DND-41 (cell line): Measurements from ENCODE around the gene TNFAIP2.
"Not testable (repeated sequence)": the region's sequence is repeated elsewhere in the genome, so short reads cannot be mapped to it uniquely, and the experiment has no call there.

Experiments used
- ATAC-seq: fragments of 200-7000 bp; cut with Tn5 transposase; 3 replicates; pipeline ENCODE4 v1.9.1; 2021; ENCODE audit warnings: low read depth; ENCODE audit not compliant: insufficient read depth
- DNase-seq: peaks from one replicate; pipeline ENCODE4 v3.0.0-alpha.2; 2020
- H2AFZ ChIP-seq: 2 replicates; pipeline ENCODE4 v1.6.0; 2012; ENCODE audit warnings: low read depth, low read length
- H3K27ac ChIP-seq: 2 replicates; pipeline ENCODE4 v1.5.1; 2012; ENCODE audit warnings: low read length, inconsistent platforms
- H3K27me3 ChIP-seq: fragments of 200-600 bp; sonication (generic); 2 replicates; pipeline ENCODE4 v1.6.0; 2012; ENCODE audit warnings: low read length, mild to moderate bottlenecking, inconsistent platforms; ENCODE audit not compliant: insufficient read depth, poor library complexity
- H3K36me3 ChIP-seq: 2 replicates; pipeline ENCODE4 v1.5.1; 2012; ENCODE audit warnings: low read length, inconsistent platforms; ENCODE audit not compliant: insufficient read depth
- H3K4me1 ChIP-seq: 2 replicates; pipeline ENCODE4 v1.5.1; 2012; ENCODE audit warnings: mild to moderate bottlenecking, low read length; ENCODE audit not compliant: insufficient read depth
- H3K4me2 ChIP-seq: 2 replicates; pipeline ENCODE4 v1.6.0; 2012; ENCODE audit warnings: mild to moderate bottlenecking, moderate library complexity, low read length, inconsistent platforms; ENCODE audit not compliant: insufficient read depth
- H3K4me3 ChIP-seq, 2 experiments: fragments of 200-600 bp in 1 of 2; shearing (Covaris generic) in 1 of 2; 2 replicates each; pipeline ENCODE4 v1.5.1; 2012 to 2016; ENCODE audit warnings: inconsistent platforms in 2 of 2, low read length in 2 of 2, mild to moderate bottlenecking in 2 of 2, low read depth in 1 of 2, moderate library complexity in 1 of 2
- H3K79me2 ChIP-seq: 2 replicates; pipeline ENCODE4 v1.6.0; 2012; ENCODE audit warnings: low read length, inconsistent platforms; ENCODE audit not compliant: insufficient read depth
- H3K9ac ChIP-seq: 2 replicates; pipeline ENCODE4 v1.6.0; 2012; ENCODE audit warnings: low read depth, mild to moderate bottlenecking, inconsistent platforms, low read length, moderate library complexity
- H3K9me3 ChIP-seq: 2 replicates; pipeline ENCODE4 v1.5.1; 2012; ENCODE audit warnings: low read length, moderate library complexity, mild to moderate bottlenecking, inconsistent platforms; ENCODE audit not compliant: insufficient read depth, severe bottlenecking
- H4K20me1 ChIP-seq: 2 replicates; pipeline ENCODE4 v1.6.0; 2012; ENCODE audit warnings: low read length; ENCODE audit not compliant: insufficient read depth
- CTCF ChIP-seq: IDR thresholded peaks from 2 replicates; pipeline ENCODE4 v1.5.1; 2012; ENCODE audit warnings: borderline replicate concordance, low read length, moderate library complexity, mild to moderate bottlenecking; ENCODE audit not compliant: poor library complexity, severe bottlenecking; ENCODE audit errors: extremely low read depth
- EZH2 ChIP-seq: IDR thresholded peaks from 3 replicates; pipeline ENCODE4 v1.6.1; 2012; ENCODE audit warnings: borderline replicate concordance, low read depth, mild to moderate bottlenecking, moderate library complexity, low read length, inconsistent platforms; ENCODE audit not compliant: severe bottlenecking

The TNFAIP2 gene

GRCh38 chr14:103113774-103114173 is 9.5 kb upstream of the TNFAIP2 start:
- Histone ChIP-seq H3K9me3 (no peaks in the 10 kb centered on the region), H3K9ac (no peak overlapping the region), H3K27me3 (no peaks in the 10 kb centered on the region), H3K4me3 (no peak overlapping the region), H3K36me3 (no peaks in the 10 kb centered on the region), H3K79me2 (no peaks in the 10 kb centered on the region), H2AFZ (no peak overlapping the region), H3K27ac (no peak overlapping the region), H4K20me1 (no peaks in the 10 kb centered on the region), H3K4me2 (no peak overlapping the region), H3K4me1 (no peaks in the 10 kb centered on the region)
- TF ChIP-seq CTCF (no peak), EZH2 (no peak)
- DNase-seq, result no peak
- no peak for ATAC-seq

GRCh38 chr14:103115086-103115679 is 8.1 kb upstream of the TNFAIP2 start:
- H2AFZ ChIP-seq, ATAC-seq, H3K4me2 ChIP-seq, H3K4me1 ChIP-seq, H3K79me2 ChIP-seq, H3K27me3 ChIP-seq, H4K20me1 ChIP-seq, H3K9ac ChIP-seq, DNase-seq, H3K4me3 ChIP-seq, H3K36me3 ChIP-seq, H3K27ac ChIP-seq, H3K9me3 ChIP-seq: not testable (repeated sequence)

DNA sequence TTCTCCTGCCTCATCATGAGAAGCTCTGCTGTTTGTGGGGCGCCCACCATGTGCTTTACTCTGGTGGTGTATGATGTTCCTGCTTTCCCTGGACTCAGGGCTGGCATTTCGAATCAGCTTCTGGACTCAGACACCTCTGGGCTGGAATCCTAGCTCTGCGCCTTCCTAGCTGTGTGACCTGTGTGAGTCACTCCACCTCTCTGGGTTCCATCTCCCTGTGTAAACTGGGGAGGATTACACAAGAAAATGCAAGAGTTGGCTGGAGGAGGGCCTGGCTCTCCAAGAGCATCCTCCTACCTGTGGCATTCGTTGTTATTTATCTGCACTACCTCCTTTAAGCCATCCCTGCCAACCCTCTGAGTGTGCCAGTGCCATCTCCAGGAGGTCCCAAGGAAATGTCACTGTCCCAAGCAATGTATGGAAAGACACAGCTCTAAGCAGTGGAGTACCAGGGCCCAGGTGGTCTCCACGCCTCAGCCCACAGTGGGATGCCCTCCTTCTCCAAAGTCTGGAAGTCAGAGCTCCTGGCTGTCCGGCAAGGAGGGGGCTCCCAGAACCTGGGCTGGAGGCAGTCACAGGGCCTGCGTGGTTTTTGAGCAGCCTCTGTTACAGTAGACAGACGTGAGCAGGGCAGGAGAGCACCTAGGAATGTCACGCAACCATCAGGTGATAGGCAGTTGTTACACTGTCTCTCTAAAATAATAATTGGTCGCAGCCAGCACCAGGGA is 7.3 kb upstream of the TNFAIP2 start:
- ATAC-seq (no peak), DNase-seq (no peak)
- Histone ChIP-seq H4K20me1 (no peaks in the 10 kb centered on the region), H3K4me1 (no peaks in the 10 kb centered on the region), H3K36me3 (no peaks in the 10 kb centered on the region), H3K9ac (no peak overlapping the region), H3K9me3 (no peaks in the 10 kb centered on the region), H3K4me3 (no peak overlapping the region), H3K4me2 (no peak overlapping the region), H3K27me3 (no peaks in the 10 kb centered on the region), H3K27ac (no peak overlapping the region), H2AFZ (no peak overlapping the region), H3K79me2 (no peaks in the 10 kb centered on the region)
- no peak for TF ChIP-seq CTCF
- TF ChIP-seq EZH2, result no peak

DNA sequence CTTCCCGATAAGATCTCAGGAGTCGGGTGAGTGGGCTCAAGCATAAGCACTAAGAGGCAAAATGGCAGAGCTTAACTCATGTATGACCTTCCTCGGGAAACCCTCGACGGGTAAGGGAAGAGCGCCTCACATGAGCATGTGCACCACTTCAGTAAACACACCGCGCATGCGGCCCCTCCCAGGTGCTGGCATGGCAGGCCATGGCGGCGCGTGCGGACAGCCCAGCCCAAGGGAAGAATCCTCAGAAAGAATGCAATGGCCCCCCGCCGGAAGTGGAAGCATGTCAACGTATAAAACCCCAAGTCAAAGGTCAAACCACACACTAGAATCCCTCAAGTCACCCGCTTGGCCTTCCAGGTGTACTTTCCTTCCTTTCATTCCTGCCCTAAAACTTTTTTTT is 6.6 kb upstream of the TNFAIP2 start:
- ATAC-seq (no peak), DNase-seq (no peak)
- Histone ChIP-seq H3K4me1 (no peaks in the 10 kb centered on the region), H4K20me1 (no peaks in the 10 kb centered on the region), H3K27ac (no peak overlapping the region), H3K4me2 (no peak overlapping the region), H3K79me2 (no peaks in the 10 kb centered on the region), H3K9me3 (no peaks in the 10 kb centered on the region), H3K9ac (no peak overlapping the region), H2AFZ (no peak overlapping the region), H3K36me3 (no peaks in the 10 kb centered on the region), H3K4me3 (no peak overlapping the region), H3K27me3 (no peaks in the 10 kb centered on the region)
- no peak for TF ChIP-seq EZH2
- TF ChIP-seq CTCF, result no peak

GRCh38 chr14:103117499-103117898 is 5.8 kb upstream of the TNFAIP2 start:
- not testable (repeated sequence) for H3K79me2 ChIP-seq, H3K36me3 ChIP-seq, H3K27ac ChIP-seq, H3K4me1 ChIP-seq, H4K20me1 ChIP-seq, ATAC-seq, H3K4me2 ChIP-seq, H3K27me3 ChIP-seq, H3K9me3 ChIP-seq, H3K4me3 ChIP-seq, H3K9ac ChIP-seq, H2AFZ ChIP-seq, DNase-seq
